ENCODE results near the gene SLC12A6. TPM values are rescaled to one million over a fixed set of nuclear protein-coding genes. Genes with fewer than 3 reads are reported as not detected.

SLC12A6 gene
- total and polyA plus RNA-seq, 2 of the 13 experiments (the other 11 are each of a cell fraction or from before 2014, with no cell fraction given): 15.2 to 30.1 TPM

GRCh38 chr15:34209421-34210282 lies 127.9 kb downstream of the SLC12A6 start, which contains the start of gene KATNBL1 (continued):
- TF ChIP-seq ZNF331 (CRISPR knock-in tag; IDR thresholded peaks at IDR 0.05) (peak; percentile 66; the same call in 1 of the 2 replicates), SP4 (CRISPR knock-in tag; IDR thresholded peaks at IDR 0.05) (peak; percentile 80), ZNF784 (CRISPR knock-in tag; IDR thresholded peaks at IDR 0.05; ENCODE audit: borderline replicate concordance) (no peak), ZNF883 (CRISPR knock-in tag; IDR thresholded peaks at IDR 0.05; ENCODE audit: not compliant biosample characterization) (peak; percentile 70), CREB3 (CRISPR knock-in tag; IDR thresholded peaks at IDR 0.05) (peak; percentile 71; the same call in 1 of the 2 replicates), ZNF337 (CRISPR knock-in tag; IDR thresholded peaks at IDR 0.05; ENCODE audit: borderline replicate concordance, low read depth) (no peak), ZNF777 (CRISPR knock-in tag; IDR thresholded peaks at IDR 0.05) (peak; percentile 54), MYNN (CRISPR knock-in tag; IDR thresholded peaks at IDR 0.05; ENCODE audit: low read depth) (no peak), FUBP1 (CRISPR knock-in tag; IDR thresholded peaks at IDR 0.05; ENCODE audit: borderline replicate concordance) (no peak), USF2 (IDR thresholded peaks at IDR 0.05; ENCODE audit: low read depth, low read length) (no peak), USF2 (CRISPR knock-in tag; IDR thresholded peaks at IDR 0.05; ENCODE audit: borderline replicate concordance) (no peak), GFI1 (CRISPR knock-in tag; IDR thresholded peaks at IDR 0.05; ENCODE audit: borderline replicate concordance) (no peak; the same call in 1 of the 2 replicates), GPN1 (CRISPR knock-in tag; IDR thresholded peaks at IDR 0.05; ENCODE audit: borderline replicate concordance) (no peak), ZNF30 (CRISPR knock-in tag; IDR thresholded peaks at IDR 0.05) (no peak), WIZ (CRISPR knock-in tag; IDR thresholded peaks at IDR 0.05) (no peak), ZNF556 (CRISPR knock-in tag; IDR thresholded peaks at IDR 0.05; ENCODE audit: borderline replicate concordance) (no peak), ZBTB7B (CRISPR knock-in tag; IDR thresholded peaks at IDR 0.05) (peak; percentile 90), ZNF441 (CRISPR knock-in tag; IDR thresholded peaks at IDR 0.05; ENCODE audit: borderline replicate concordance) (no peak), TCF7 (IDR thresholded peaks at IDR 0.05; ENCODE audit: low read depth) (no peak), ZFP91 (CRISPR knock-in tag; IDR thresholded peaks at IDR 0.05; ENCODE audit: borderline replicate concordance) (peak; percentile 81; the same call in 1 of the 2 replicates), ZNF766 (CRISPR knock-in tag; IDR thresholded peaks at IDR 0.05; ENCODE audit: borderline replicate concordance) (no peak)

All from HepG2 (cell line).